Osteoblast (primary cell): ENCODE measurements around the gene R3HDM2. TPM values are rescaled to one million over a fixed set of nuclear protein-coding genes. Genes with fewer than 3 reads are reported as not detected.
"Not testable (repeated sequence)": the region's sequence is repeated elsewhere in the genome, so short reads cannot be mapped to it uniquely, and the experiment has no call there.

Experiments
- DNase-seq: peaks from one replicate; pipeline ENCODE4 v3.0.0; 2011; ENCODE audit warnings: low spot score, mixed read lengths; ENCODE audit not compliant: insufficient read length; ENCODE audit errors: missing footprints
- H2AFZ ChIP-seq: 2 replicates; pipeline ENCODE4 v1.6.0; 2011; ENCODE audit warnings: mild to moderate bottlenecking, low read length
- H3K27ac ChIP-seq: 2 replicates; pipeline ENCODE4 v1.5.1; 2011; ENCODE audit warnings: mild to moderate bottlenecking, low read depth, low read length, moderate library complexity
- H3K27me3 ChIP-seq: 2 replicates; pipeline ENCODE4 v1.6.0; 2012; ENCODE audit warnings: mild to moderate bottlenecking, control low read depth, inconsistent platforms, low read length, moderate library complexity; ENCODE audit not compliant: insufficient read depth
- H3K36me3 ChIP-seq: 2 replicates; pipeline ENCODE4 v1.5.1; 2011; ENCODE audit warnings: mild to moderate bottlenecking, low read length, control low read depth, moderate library complexity; ENCODE audit not compliant: insufficient read depth
- H3K4me1 ChIP-seq: 2 replicates; pipeline ENCODE4 v1.5.1; 2011; ENCODE audit warnings: mild to moderate bottlenecking, low read length, control low read depth, moderate library complexity; ENCODE audit not compliant: insufficient read depth
- H3K4me2 ChIP-seq: 2 replicates; pipeline ENCODE4 v1.6.0; 2011; ENCODE audit warnings: mild to moderate bottlenecking, low read length; ENCODE audit not compliant: insufficient read depth
- H3K4me3 ChIP-seq: fragments of 200-600 bp; sonication (generic); 3 replicates; pipeline ENCODE4 v1.5.1; 2012; ENCODE audit warnings: mild to moderate bottlenecking, low read length, inconsistent platforms; ENCODE audit not compliant: insufficient read depth
- H3K79me2 ChIP-seq: 2 replicates; pipeline ENCODE4 v1.6.0; 2012; ENCODE audit warnings: mild to moderate bottlenecking, low read length, control low read depth, inconsistent platforms; ENCODE audit not compliant: insufficient read depth
- H3K9me3 ChIP-seq: 2 replicates; pipeline ENCODE4 v1.5.1; 2011; ENCODE audit warnings: low read depth, low read length, control low read depth
- H4K20me1 ChIP-seq: 2 replicates; pipeline ENCODE4 v1.6.0; 2012; ENCODE audit warnings: mild to moderate bottlenecking, low read length, control low read depth; ENCODE audit not compliant: insufficient read depth
- CTCF ChIP-seq: IDR thresholded peaks from 2 replicates; pipeline ENCODE4 v1.5.1; 2011; ENCODE audit warnings: mild to moderate bottlenecking, low read depth, low read length, moderate library complexity; ENCODE audit errors: extremely low read depth
- total RNA-seq: library from RNA; depleted of rRNA; stranded (reverse); fragments of >200 nt; gene quantifications from 2 replicates; pipeline ENCODE4 v1.2.3, GENCODE V29; 2012

The R3HDM2 gene
- total RNA-seq, 1 donor = 23.2 TPM

GRCh38 chr12:57418255-57418654 lies 12.6 kb downstream of the R3HDM2 start:
- Histone ChIP-seq H3K36me3 (peaks cover 11% of the 10 kb centered on the region), H3K9me3 (no peaks in the 10 kb centered on the region), H4K20me1 (peaks cover 19% of the 10 kb centered on the region), H2AFZ (no peak overlapping the region), H3K27ac (no peak overlapping the region), H3K4me3 (no peak overlapping the region), H3K4me2 (no peak overlapping the region), H3K79me2 (peaks cover 89% of the 10 kb centered on the region), H3K27me3 (no peaks in the 10 kb centered on the region), H3K4me1 (peaks cover 5% of the 10 kb centered on the region)
- TF ChIP-seq CTCF = no peak
- no peak for DNase-seq

- Histone ChIP-seq H3K36me3 (peaks cover 11% of the 10 kb centered on the region), H3K9me3 (no peaks in the 10 kb centered on the region), H3K4me3 (no peak overlapping the region), H3K4me1 (peaks cover 5% of the 10 kb centered on the region), H3K27ac (no peak overlapping the region), H3K79me2 (peaks cover 93% of the 10 kb centered on the region), H3K4me2 (no peak overlapping the region), H3K27me3 (no peaks in the 10 kb centered on the region), H4K20me1 (peaks cover 22% of the 10 kb centered on the region), H2AFZ (no peak overlapping the region)
- DNase-seq = no peak
- no peak for TF ChIP-seq CTCF
Observed at GRCh38 chr12:57416039-57416996, 14.5 kb downstream of the R3HDM2 start.

- TF ChIP-seq CTCF = no peak
- no peak for DNase-seq
- peaks cover 5% of the 10 kb centered on the region for H3K4me1 ChIP-seq
- H2AFZ ChIP-seq = no peak overlapping the region
- peaks cover 8% of the 10 kb centered on the region for H3K36me3 ChIP-seq
- H3K9me3 ChIP-seq = no peaks in the 10 kb centered on the region
- no peak overlapping the region for H3K27ac ChIP-seq
- H3K4me2 ChIP-seq = no peak overlapping the region
- H3K4me3 ChIP-seq = no peak overlapping the region
- no peaks in the 10 kb centered on the region for H3K27me3 ChIP-seq
- peaks cover 18% of the 10 kb centered on the region for H4K20me1 ChIP-seq
- peaks cover 93% of the 10 kb centered on the region for H3K79me2 ChIP-seq
Observed at GRCh38 chr12:57415088-57415487, 15.8 kb downstream of the R3HDM2 start.

GRCh38 chr12:57414160-57414559 lies 16.7 kb downstream of the R3HDM2 start:
- not testable (repeated sequence) for DNase-seq, H3K4me2 ChIP-seq, H3K36me3 ChIP-seq, H2AFZ ChIP-seq, H3K27ac ChIP-seq, H3K4me1 ChIP-seq, H3K4me3 ChIP-seq, H3K27me3 ChIP-seq, H3K9me3 ChIP-seq
- Histone ChIP-seq H3K79me2 (peaks cover 92% of the 10 kb centered on the region), H4K20me1 (peaks cover 18% of the 10 kb centered on the region)
